OCI-LY3 (cell line): ENCODE measurements around the gene SNX2.
A peak's percentile ranks its signal among the peaks of the same experiment; 100 is the strongest.

ENCODE experiments used
- H2AFZ ChIP-seq: fragments of 200-600, 300-600 bp; shearing (Covaris generic); 2 replicates; pipeline ENCODE4 v1.6.0; 2014; ENCODE audit warnings: antibody characterized with exemption, low read depth, low read length
- H3K27ac ChIP-seq: fragments of 200-600, 300-600 bp; sonication (generic); 2 replicates; pipeline ENCODE4 v1.5.1; 2014; ENCODE audit warnings: mild to moderate bottlenecking, low read length, moderate library complexity, mixed read lengths
- H3K27me3 ChIP-seq: fragments of 200-600, 300-600 bp; sonication (generic); 2 replicates; pipeline ENCODE4 v1.6.1; 2014; ENCODE audit warnings: low read depth, low read length, mixed read lengths
- H3K36me3 ChIP-seq: fragments of 200-600, 300-600 bp; sonication (generic); replicated peaks from 2 replicates; pipeline ENCODE3; 2014; ENCODE audit warnings: low read depth, low read length, mixed read lengths
- H3K4me1 ChIP-seq: fragments of 300-600, 200-600 bp; sonication (generic); 2 replicates; pipeline ENCODE4 v1.6.1; 2014; ENCODE audit warnings: low read length, mixed read lengths
- H3K4me2 ChIP-seq: fragments of 200-600, 300-600 bp; sonication (generic); 2 replicates; pipeline ENCODE4 v1.6.1; 2014; ENCODE audit warnings: low read length, mixed read lengths
- H3K4me3 ChIP-seq: fragments of 300-600, 200-600 bp; sonication (generic); 2 replicates; pipeline ENCODE4 v1.5.1; 2014; ENCODE audit warnings: antibody characterized with exemption, mild to moderate bottlenecking, low read length, moderate library complexity
- H3K79me2 ChIP-seq: fragments of 300-600, 200-600 bp; shearing (Covaris generic); 2 replicates; pipeline ENCODE4 v1.6.1; 2014; ENCODE audit warnings: mild to moderate bottlenecking, low read length, mixed read lengths
- H3K9ac ChIP-seq: fragments of 300-600, 200-600 bp; shearing (Covaris generic); 2 replicates; pipeline ENCODE4 v1.6.0; 2014; ENCODE audit warnings: mild to moderate bottlenecking, low read length, moderate library complexity
- H3K9me3 ChIP-seq: fragments of 200-600, 300-600 bp; shearing (Covaris generic); 2 replicates; pipeline ENCODE4 v1.6.1; 2014; ENCODE audit warnings: low read length, mixed read lengths; ENCODE audit not compliant: insufficient read depth
- H4K20me1 ChIP-seq: fragments of 200-600, 300-600 bp; sonication (generic); 2 replicates; pipeline ENCODE4 v1.6.1; 2016; ENCODE audit warnings: low read length, mixed read lengths; ENCODE audit not compliant: insufficient read depth
- CTCF ChIP-seq: fragments of 200-600, 300-600 bp; sonication (generic); IDR thresholded peaks from 2 replicates; pipeline ENCODE4 v1.5.1; 2014; ENCODE audit warnings: antibody characterized with exemption, low read length, low read depth
- EZH2phosphoT487 ChIP-seq: fragments of 200-600 bp; shearing (Covaris generic); IDR thresholded peaks from 2 replicates; pipeline ENCODE4 v1.6.1; 2018; ENCODE audit warnings: antibody characterized with exemption, mixed run types, low read depth

Gene SNX2

GRCh38 chr5:122788371-122788770 is 13.5 kb downstream of the SNX2 start:
- no peak overlapping the region for H3K27ac ChIP-seq

GRCh38 chr5:122788996-122789395 is 14.1 kb downstream of the SNX2 start:
- H3K9me3 ChIP-seq: peaks cover 8% of the 10 kb centered on the region; the same call in 1 of the 2 replicates
- no peak overlapping the region for H3K4me3 ChIP-seq
- H3K4me1 ChIP-seq: peaks cover 8% of the 10 kb centered on the region
- no peak overlapping the region for H2AFZ ChIP-seq
- no peak overlapping the region for H3K27ac ChIP-seq
- no peak overlapping the region for H3K9ac ChIP-seq
- H3K27me3 ChIP-seq: no peaks in the 10 kb centered on the region
- H3K4me2 ChIP-seq: no peak overlapping the region
- TF ChIP-seq CTCF (no peak), EZH2phosphoT487 (no peak)
- peaks cover 83% of the 10 kb centered on the region for H3K79me2 ChIP-seq
- H4K20me1 ChIP-seq: peaks cover 24% of the 10 kb centered on the region
- peaks cover 34% of the 10 kb centered on the region for H3K36me3 ChIP-seq

More at GRCh38 chr5:122788371-122788770, 13.5 kb downstream of the SNX2 start:
- Histone ChIP-seq H3K4me2 (no peak overlapping the region), H3K4me3 (no peak overlapping the region), H4K20me1 (peaks cover 29% of the 10 kb centered on the region), H3K4me1 (peaks cover 8% of the 10 kb centered on the region), H2AFZ (no peak overlapping the region), H3K79me2 (peaks cover 89% of the 10 kb centered on the region), H3K9me3 (peaks cover 8% of the 10 kb centered on the region; the same call in 1 of the 2 replicates), H3K9ac (no peak overlapping the region), H3K36me3 (peaks cover 34% of the 10 kb centered on the region), H3K27me3 (no peaks in the 10 kb centered on the region)
- TF ChIP-seq EZH2phosphoT487: no peak
- no peak for TF ChIP-seq CTCF

GRCh38 chr5:122789461-122790171 is 14.7 kb downstream of the SNX2 start:
- no peaks in the 10 kb centered on the region for H3K27me3 ChIP-seq
- H4K20me1 ChIP-seq: peaks cover 24% of the 10 kb centered on the region
- no peak overlapping the region for H3K27ac ChIP-seq
- H3K9ac ChIP-seq: no peak overlapping the region
- TF ChIP-seq CTCF: no peak
- TF ChIP-seq EZH2phosphoT487: no peak
- peaks cover 34% of the 10 kb centered on the region for H3K36me3 ChIP-seq
- no peak overlapping the region for H3K4me2 ChIP-seq
- peaks cover 77% of the 10 kb centered on the region for H3K79me2 ChIP-seq
- no peak overlapping the region for H3K4me3 ChIP-seq
- H2AFZ ChIP-seq: no peak overlapping the region
- H3K9me3 ChIP-seq: peaks cover 8% of the 10 kb centered on the region; the same call in 1 of the 2 replicates
- H3K4me1 ChIP-seq: peaks cover 8% of the 10 kb centered on the region

- no peak overlapping the region for H2AFZ ChIP-seq
- no peak for TF ChIP-seq CTCF
- no peak for TF ChIP-seq EZH2phosphoT487
- peaks cover 24% of the 10 kb centered on the region for H4K20me1 ChIP-seq
- H3K27me3 ChIP-seq: no peaks in the 10 kb centered on the region
- peak overlapping the region; percentile 26; the same call in 1 of the 2 replicates for H3K27ac ChIP-seq
- H3K9me3 ChIP-seq: peaks cover 8% of the 10 kb centered on the region; the same call in 1 of the 2 replicates
- H3K4me1 ChIP-seq: peaks cover 8% of the 10 kb centered on the region
- H3K79me2 ChIP-seq: peaks cover 68% of the 10 kb centered on the region
- H3K9ac ChIP-seq: no peak overlapping the region
- peaks cover 35% of the 10 kb centered on the region for H3K36me3 ChIP-seq
- no peak overlapping the region for H3K4me2 ChIP-seq
- no peak overlapping the region for H3K4me3 ChIP-seq
These were observed 15.6 kb downstream of the SNX2 start for GRCh38 chr5:122790354-122791103.
